H9 (cell line): ENCODE measurements around the gene CHST15. TPM values are rescaled to one million over a fixed set of nuclear protein-coding genes. Genes with fewer than 3 reads are reported as not detected.

Source experiments
- DNase-seq: peaks from one replicate; pipeline ENCODE4 v3.0.0-alpha.2; 2017
- H2AFZ ChIP-seq: one replicate; pipeline ENCODE4 v1.6.1; 2013; ENCODE audit warnings: mild to moderate bottlenecking, low read length, control low read depth, moderate library complexity
- H2AK5ac ChIP-seq: 2 replicates; pipeline ENCODE4 v1.6.1; 2013; ENCODE audit warnings: low read length, control low read depth, mixed read lengths; ENCODE audit not compliant: insufficient read length
- H2BK120ac ChIP-seq: one replicate; pipeline ENCODE4 v1.6.1; 2013; ENCODE audit warnings: low read depth, mild to moderate bottlenecking, low read length, control low read depth, inconsistent platforms; ENCODE audit not compliant: poor library complexity, severe bottlenecking
- H2BK12ac ChIP-seq: 2 replicates; pipeline ENCODE4 v1.6.1; 2013; ENCODE audit warnings: low read length, control low read depth, mixed read lengths, low read depth; ENCODE audit not compliant: insufficient read length
- H2BK15ac ChIP-seq: 2 replicates; pipeline ENCODE4 v1.6.1; 2013; ENCODE audit warnings: low read depth, low read length, control low read depth
- H2BK20ac ChIP-seq: one replicate; pipeline ENCODE4 v1.6.1; 2013; ENCODE audit warnings: low read depth, mild to moderate bottlenecking, low read length, control low read depth, inconsistent platforms; ENCODE audit not compliant: poor library complexity, severe bottlenecking
- H2BK5ac ChIP-seq: 2 replicates; pipeline ENCODE4 v1.6.1; 2013; ENCODE audit warnings: low read length, control low read depth, mixed read lengths; ENCODE audit not compliant: insufficient read length
- H3K14ac ChIP-seq: 2 replicates; pipeline ENCODE4 v1.6.1; 2013; ENCODE audit warnings: low read length, control low read depth; ENCODE audit not compliant: insufficient read depth
- H3K18ac ChIP-seq: 2 replicates; pipeline ENCODE4 v1.6.1; 2013; ENCODE audit warnings: low read depth, mild to moderate bottlenecking, mixed read lengths, low read length, control low read depth; ENCODE audit not compliant: insufficient read length
- H3K23ac ChIP-seq: 2 replicates; pipeline ENCODE4 v1.6.1; 2013; ENCODE audit warnings: low read length, control low read depth, mixed read lengths, low read depth; ENCODE audit not compliant: insufficient read length
- H3K23me2 ChIP-seq: 2 replicates; pipeline ENCODE4 v1.6.1; 2013; ENCODE audit warnings: low read depth, mild to moderate bottlenecking, mixed read lengths, low read length, control low read depth; ENCODE audit not compliant: insufficient read length, poor library complexity, severe bottlenecking
- H3K27ac ChIP-seq: 2 replicates; pipeline ENCODE4 v1.5.1; 2013; ENCODE audit warnings: low read length, control low read depth, mixed read lengths, low read depth; ENCODE audit not compliant: insufficient read length
- H3K27me3 ChIP-seq: 2 replicates; pipeline ENCODE4 v1.6.1; 2013; ENCODE audit warnings: low read length, control low read depth, inconsistent platforms; ENCODE audit not compliant: insufficient read depth
- H3K4ac ChIP-seq: 2 replicates; pipeline ENCODE4 v1.6.1; 2013; ENCODE audit warnings: low read depth, mild to moderate bottlenecking, control low read depth, inconsistent platforms, low read length, moderate library complexity
- H3K4me1 ChIP-seq: 2 replicates; pipeline ENCODE4 v1.6.1; 2013; ENCODE audit warnings: low read length, control low read depth, inconsistent platforms; ENCODE audit not compliant: insufficient read depth
- H3K4me2 ChIP-seq: 2 replicates; pipeline ENCODE4 v1.6.1; 2013; ENCODE audit warnings: low read length, control low read depth, mixed read lengths; ENCODE audit not compliant: insufficient read length, insufficient read depth
- H3K56ac ChIP-seq: 2 replicates; pipeline ENCODE4 v1.6.1; 2013; ENCODE audit warnings: low read depth, mild to moderate bottlenecking, mixed read lengths, low read length, control low read depth; ENCODE audit not compliant: insufficient read length
- H3K79me1 ChIP-seq: 2 replicates; pipeline ENCODE4 v1.6.1; 2013; ENCODE audit warnings: low read depth, mild to moderate bottlenecking, moderate library complexity, low read length, control low read depth, inconsistent platforms; ENCODE audit not compliant: insufficient read depth, poor library complexity, severe bottlenecking
- H3K79me2 ChIP-seq: 2 replicates; pipeline ENCODE4 v1.6.1; 2013; ENCODE audit warnings: low read length, control low read depth, inconsistent platforms; ENCODE audit not compliant: insufficient read depth
- H3K9ac ChIP-seq: 2 replicates; pipeline ENCODE4 v1.6.1; 2013; ENCODE audit warnings: low read length, control low read depth, mixed read lengths; ENCODE audit not compliant: insufficient read length; ENCODE audit errors: extremely low read depth
- H3K9me3 ChIP-seq: one replicate; pipeline ENCODE4 v1.6.1; 2013; ENCODE audit warnings: low read depth, low read length, inconsistent platforms; ENCODE audit not compliant: control insufficient read depth
- H3T11ph ChIP-seq: one replicate; pipeline ENCODE4 v1.6.1; 2013; ENCODE audit warnings: mild to moderate bottlenecking, low read length, control low read depth, inconsistent platforms
- H4K20me1 ChIP-seq: one replicate; pipeline ENCODE4 v1.6.1; 2013; ENCODE audit not compliant: control insufficient read depth, insufficient read length, insufficient read depth
- H4K5ac ChIP-seq: 2 replicates; pipeline ENCODE4 v1.6.1; 2013; ENCODE audit warnings: low read depth, mild to moderate bottlenecking, mixed read lengths, low read length, control low read depth; ENCODE audit not compliant: insufficient read length
- H4K8ac ChIP-seq: replicated peaks from 2 replicates; pipeline ENCODE4 v1.6.1; 2013; ENCODE audit warnings: low read length, control low read depth, mixed read lengths, low read depth; ENCODE audit not compliant: insufficient read length
- H4K91ac ChIP-seq: 2 replicates; pipeline ENCODE4 v1.6.1; 2013; ENCODE audit warnings: low read depth, mild to moderate bottlenecking, moderate library complexity, mixed read lengths, low read length, control low read depth; ENCODE audit not compliant: insufficient read length
- H3K27ac Mint-ChIP-seq, 3 experiments: 2 replicates in 2 of 3; 3 replicates in 1 of 3; pipeline ENCODE4 v1.8.0; 2020 to 2021; ENCODE audit warnings: mixed read lengths in 3 of 3, mild to moderate bottlenecking in 1 of 3, moderate library complexity in 1 of 3
- H3K27me3 Mint-ChIP-seq: 2 replicates; pipeline ENCODE4 v1.8.0; 2021; ENCODE audit warnings: low read depth, mild to moderate bottlenecking, moderate library complexity, mixed read lengths
- H3K36me3 Mint-ChIP-seq, 3 experiments: 2 replicates in 2 of 3; 3 replicates in 1 of 3; pipeline ENCODE4 v1.8.0; 2020 to 2021; ENCODE audit warnings: low read depth in 3 of 3, mixed read lengths in 3 of 3; ENCODE audit not compliant: insufficient read depth in 1 of 3
- H3K4me1 Mint-ChIP-seq, 2 experiments: 2 replicates each; pipeline ENCODE4 v1.8.0; 2020; ENCODE audit warnings: mixed read lengths in 2 of 2
- H3K4me3 Mint-ChIP-seq, 2 experiments: 2 replicates in 1 of 2; 3 replicates in 1 of 2; pipeline ENCODE4 v1.8.0; 2020 to 2021; ENCODE audit warnings: mild to moderate bottlenecking in 2 of 2, mixed read lengths in 2 of 2, moderate library complexity in 1 of 2
- H3K9me3 Mint-ChIP-seq, 2 experiments: 2 replicates in 1 of 2; 3 replicates in 1 of 2; pipeline ENCODE4 v1.8.0; 2020; ENCODE audit warnings: mild to moderate bottlenecking in 2 of 2, mixed read lengths in 2 of 2, moderate library complexity in 1 of 2
- CTCF ChIP-seq: fragments of 200-600 bp; sonication (generic); conservative IDR thresholded peaks from 3 replicates; pipeline ENCODE4 v1.8.0; 2021; ENCODE audit warnings: antibody characterized with exemption, mild to moderate bottlenecking
- WGBS: extraction: QIAGEN DNeasy Blood & Tissue Kit; methylation state at CpG from one replicate; pipeline ENCODE4 v1.1.7; 2013; ENCODE audit warnings: missing lambda C conversion rate, low lambda C conversion rate, mixed read lengths; ENCODE audit not compliant: insufficient read length; ENCODE audit errors: extremely low coverage; 5-methylcytosine and 5-hydroxymethylcytosine counted together
- total RNA-seq: library from RNA; stranded (reverse); gene quantifications from 2 replicates; pipeline ENCODE4 v1.2.1, GENCODE V29; 2021

CHST15 gene
- total RNA-seq, 1 experiment from 2014 or later = 8.7 TPM

DNA sequence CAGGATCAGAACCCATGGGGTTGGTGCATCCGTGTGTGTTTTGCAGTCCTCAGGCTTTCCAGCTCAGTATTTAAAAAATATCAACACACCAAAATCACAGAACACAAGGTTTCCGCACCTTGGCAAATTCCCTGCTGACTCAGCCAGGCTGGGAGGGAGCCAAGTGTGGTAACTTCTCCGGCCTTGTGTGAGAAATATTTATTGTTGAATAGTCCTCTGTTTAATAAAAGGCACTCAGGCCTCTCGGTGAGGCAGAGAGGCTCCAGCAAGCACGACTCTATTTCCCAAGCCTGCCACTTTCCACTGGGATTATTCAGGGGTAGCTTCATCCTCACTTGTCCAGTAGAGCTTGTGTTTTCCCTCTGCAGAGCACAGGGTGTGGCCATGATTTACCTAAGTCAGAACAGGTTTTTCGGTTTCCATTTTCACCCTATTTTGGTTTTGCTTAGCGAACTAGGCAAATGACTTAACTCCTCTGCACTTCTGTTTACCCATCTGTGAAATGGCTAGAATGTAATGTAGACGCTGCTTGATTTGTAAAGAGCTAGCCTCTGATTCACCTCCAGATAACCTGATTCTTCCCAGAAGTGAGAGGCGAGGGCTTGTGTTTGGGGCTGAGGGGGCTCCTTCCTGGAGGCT is 13.0 kb upstream of the CHST15 start:
- no peak for DNase-seq
- no peaks in the 10 kb centered on the region for H4K20me1 ChIP-seq
- Mint-ChIP-seq H3K4me1 (peaks cover 25 to 32% of the 10 kb centered on the region in 2 experiments), H3K9me3 (no peaks in the 10 kb centered on the region), H3K36me3 (no peaks in the 10 kb centered on the region), H3K27me3 (peaks cover 7% of the 10 kb centered on the region), H3K27ac (peak overlapping the region in 2 of 3 experiments; percentile 42 to 57; a peak in 2 of 7 replicates), H3K4me3 (no peak overlapping the region)
- H2BK20ac ChIP-seq = no peak overlapping the region
- no peak overlapping the region for H3K27ac ChIP-seq
- no peak overlapping the region for H2BK12ac ChIP-seq
- H3K9me3 ChIP-seq = no peaks in the 10 kb centered on the region
- no peak overlapping the region for H4K91ac ChIP-seq
- no peak overlapping the region for H2BK120ac ChIP-seq
- no peak for TF ChIP-seq CTCF
- no peak overlapping the region for H2BK5ac ChIP-seq
- H3K4me1 ChIP-seq = no peaks in the 10 kb centered on the region
- no peak overlapping the region for H3K9ac ChIP-seq
- H2AK5ac ChIP-seq = no peak overlapping the region
- no peaks in the 10 kb centered on the region for H3K27me3 ChIP-seq
- WGBS = no CpG with 5 or more reads among the region's 9 CpGs
- no peak overlapping the region for H3K14ac ChIP-seq
- no peak overlapping the region for H3K18ac ChIP-seq
- H4K5ac ChIP-seq = no peak overlapping the region
- H3K4ac ChIP-seq = no peak overlapping the region
- H3K23me2 ChIP-seq = no peaks in the 10 kb centered on the region
- H3K79me1 ChIP-seq = no peaks in the 10 kb centered on the region
- no peaks in the 10 kb centered on the region for H3K79me2 ChIP-seq
- H3T11ph ChIP-seq = no peak overlapping the region
- H3K4me2 ChIP-seq = no peak overlapping the region
- H3K23ac ChIP-seq = no peak overlapping the region
- H2BK15ac ChIP-seq = no peak overlapping the region
- no peak overlapping the region for H3K56ac ChIP-seq
- no peak overlapping the region for H4K8ac ChIP-seq
- no peak overlapping the region for H2AFZ ChIP-seq
